Measurements from ENCODE around the gene CUEDC1. TPM values are rescaled to one million over a fixed set of nuclear protein-coding genes. Genes with fewer than 3 reads are reported as not detected.

CUEDC1 gene
- total RNA-seq, 2 experiments from 2014 or later: 0.29 to 0.40 TPM

DNA sequence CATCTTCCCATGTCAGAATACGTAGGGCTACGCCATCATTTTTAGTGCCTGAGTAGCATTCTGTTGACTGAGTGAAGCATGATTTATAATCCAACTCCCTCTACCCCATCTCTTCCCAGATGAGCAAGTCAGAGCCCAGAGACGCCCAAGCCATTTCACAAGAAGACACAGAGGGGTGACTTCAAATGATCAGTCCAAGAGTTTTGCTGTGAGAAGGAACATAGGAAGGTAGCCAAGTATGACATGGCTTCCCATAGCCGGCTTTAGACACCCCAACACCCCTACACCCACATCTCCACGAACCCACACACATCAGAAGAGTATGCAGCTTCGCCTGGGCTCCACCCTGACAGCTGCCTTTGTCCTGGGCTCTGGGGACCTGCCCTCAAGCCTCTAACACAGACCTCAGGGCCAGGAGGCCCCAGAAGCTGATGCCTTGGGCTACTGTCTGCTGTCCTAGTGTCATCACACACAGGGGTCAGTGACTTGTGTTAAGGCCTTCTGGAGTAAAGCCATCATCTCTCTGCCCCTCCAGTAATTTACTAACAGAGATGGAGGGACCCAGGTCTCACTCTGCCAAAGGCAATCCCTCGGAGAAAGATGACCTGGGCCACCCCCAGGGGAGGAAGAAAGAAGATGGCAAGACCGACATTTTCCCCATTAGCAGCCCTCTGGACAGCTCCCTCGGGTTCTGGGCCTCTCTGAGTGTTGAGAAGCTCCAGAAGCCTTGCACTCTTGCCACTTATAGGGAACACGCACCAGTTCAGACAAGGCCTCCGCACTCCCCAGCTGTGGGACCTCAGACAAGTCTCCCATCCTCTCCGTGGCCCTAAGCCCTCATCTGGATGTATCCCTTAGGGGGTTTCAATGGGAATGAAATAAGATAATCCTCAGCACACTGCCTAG lies 66.6 kb downstream of the CUEDC1 start:
- DNase-seq (no peak), ATAC-seq (no peak)
- Mint-ChIP-seq H3K27ac (no peak overlapping the region), H3K4me3 (no peak overlapping the region), H3K27me3 (peaks cover 2% of the 10 kb centered on the region), H3K4me1 (ENCODE audit: low read depth) (no peaks in the 10 kb centered on the region), H3K9me3 (no peaks in the 10 kb centered on the region), H3K36me3 (ENCODE audit: low read depth) (no peaks in the 10 kb centered on the region)
- ChIA-PET POLR2A (no interaction called here), CTCF (interaction anchor here (1.3 kb wide), 1 partner anchor 37 kb away, joined by 3 read pairs; no protein-coding TSS in a partner anchor)
- intact Hi-C loops (cut with micrococcal nuclease): no loop called here
- TF ChIP-seq, protein P1, sequence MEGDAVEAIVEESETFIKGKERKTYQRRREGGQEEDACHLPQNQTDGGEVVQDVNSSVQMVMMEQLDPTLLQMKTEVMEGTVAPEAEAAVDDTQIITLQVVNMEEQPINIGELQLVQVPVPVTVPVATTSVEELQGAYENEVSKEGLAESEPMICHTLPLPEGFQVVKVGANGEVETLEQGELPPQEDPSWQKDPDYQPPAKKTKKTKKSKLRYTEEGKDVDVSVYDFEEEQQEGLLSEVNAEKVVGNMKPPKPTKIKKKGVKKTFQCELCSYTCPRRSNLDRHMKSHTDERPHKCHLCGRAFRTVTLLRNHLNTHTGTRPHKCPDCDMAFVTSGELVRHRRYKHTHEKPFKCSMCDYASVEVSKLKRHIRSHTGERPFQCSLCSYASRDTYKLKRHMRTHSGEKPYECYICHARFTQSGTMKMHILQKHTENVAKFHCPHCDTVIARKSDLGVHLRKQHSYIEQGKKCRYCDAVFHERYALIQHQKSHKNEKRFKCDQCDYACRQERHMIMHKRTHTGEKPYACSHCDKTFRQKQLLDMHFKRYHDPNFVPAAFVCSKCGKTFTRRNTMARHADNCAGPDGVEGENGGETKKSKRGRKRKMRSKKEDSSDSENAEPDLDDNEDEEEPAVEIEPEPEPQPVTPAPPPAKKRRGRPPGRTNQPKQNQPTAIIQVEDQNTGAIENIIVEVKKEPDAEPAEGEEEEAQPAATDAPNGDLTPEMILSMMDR (IDR thresholded peaks at IDR 0.05): no peak

DNA sequence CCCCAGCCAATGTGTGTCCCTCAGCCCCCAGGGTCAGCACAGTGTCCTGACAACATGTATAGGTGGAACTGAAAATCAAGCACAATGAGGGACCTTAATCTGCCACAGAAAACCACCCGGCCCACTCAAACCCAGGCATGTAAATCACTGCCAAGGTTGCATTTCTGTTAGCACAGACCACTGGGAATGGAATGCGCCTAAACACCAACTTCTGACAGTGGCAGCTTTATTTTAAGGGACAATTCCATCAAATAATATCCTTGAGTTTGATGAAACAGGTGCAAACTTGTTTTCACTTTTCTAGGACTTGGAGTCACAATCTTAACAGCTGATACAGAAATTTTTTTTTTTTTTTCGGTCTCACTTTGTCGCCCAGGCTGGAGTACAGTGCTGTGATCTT lies 68.1 kb downstream of the CUEDC1 start:
- POLR2A ChIA-PET: interaction anchor here (0.6 kb wide), 1 partner anchor 970 kb away, joined by 3 read pairs; no protein-coding TSS in a partner anchor
- intact Hi-C loops (cut with micrococcal nuclease): no loop called here
- no peak for DNase-seq

DNA sequence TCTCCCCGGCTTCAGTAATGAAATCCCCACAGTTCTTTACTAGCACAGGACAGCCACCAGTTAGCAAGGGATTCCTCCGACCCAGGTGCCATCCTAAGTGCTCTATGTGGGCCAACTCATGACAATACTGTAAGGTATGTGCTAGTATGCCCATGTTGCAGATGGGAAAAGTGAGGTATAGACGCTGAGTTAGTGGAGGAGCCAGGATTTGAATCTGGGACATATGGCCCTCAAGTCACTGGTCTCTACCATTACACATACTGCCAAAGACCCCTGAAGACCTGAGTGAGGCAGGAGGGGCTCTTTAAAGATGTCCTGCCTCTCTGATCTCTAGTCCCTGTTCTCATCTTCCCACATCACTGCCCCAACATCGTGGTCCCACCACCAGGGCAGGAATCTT lies 69.2 kb downstream of the CUEDC1 start:
- Mint-ChIP-seq H3K36me3 (ENCODE audit: low read depth) (no peaks in the 10 kb centered on the region), H3K4me1 (ENCODE audit: low read depth) (no peaks in the 10 kb centered on the region), H3K27me3 (peaks cover under 1% of the 10 kb centered on the region), H3K4me3 (no peak overlapping the region), H3K27ac (no peak overlapping the region), H3K9me3 (no peaks in the 10 kb centered on the region)
- ChIA-PET POLR2A (no interaction called here), CTCF (interaction anchor here (0.7 to 1.8 kb wide), 2 partner anchors 28 to 109 kb away, joined by 3 to 4 read pairs; no protein-coding TSS in a partner anchor)
- TF ChIP-seq, protein P1 (IDR thresholded peaks at IDR 0.05): no peak
- intact Hi-C loops (cut with micrococcal nuclease): no loop called here
- DNase-seq (no peak), ATAC-seq (no peak)

More for the DNA sequence above, 68.1 kb downstream of the CUEDC1 start:
- H3K27ac Mint-ChIP-seq: no peak overlapping the region
- no peaks in the 10 kb centered on the region for H3K36me3 Mint-ChIP-seq (ENCODE audit: low read depth)
- H3K9me3 Mint-ChIP-seq: no peaks in the 10 kb centered on the region
- peaks cover 2% of the 10 kb centered on the region for H3K27me3 Mint-ChIP-seq
- no peak for ATAC-seq
- CTCF ChIA-PET: no interaction called here
- H3K4me3 Mint-ChIP-seq: no peak overlapping the region
- H3K4me1 Mint-ChIP-seq (ENCODE audit: low read depth): no peaks in the 10 kb centered on the region
- TF ChIP-seq, protein P1 (IDR thresholded peaks at IDR 0.05): no peak

DNA sequence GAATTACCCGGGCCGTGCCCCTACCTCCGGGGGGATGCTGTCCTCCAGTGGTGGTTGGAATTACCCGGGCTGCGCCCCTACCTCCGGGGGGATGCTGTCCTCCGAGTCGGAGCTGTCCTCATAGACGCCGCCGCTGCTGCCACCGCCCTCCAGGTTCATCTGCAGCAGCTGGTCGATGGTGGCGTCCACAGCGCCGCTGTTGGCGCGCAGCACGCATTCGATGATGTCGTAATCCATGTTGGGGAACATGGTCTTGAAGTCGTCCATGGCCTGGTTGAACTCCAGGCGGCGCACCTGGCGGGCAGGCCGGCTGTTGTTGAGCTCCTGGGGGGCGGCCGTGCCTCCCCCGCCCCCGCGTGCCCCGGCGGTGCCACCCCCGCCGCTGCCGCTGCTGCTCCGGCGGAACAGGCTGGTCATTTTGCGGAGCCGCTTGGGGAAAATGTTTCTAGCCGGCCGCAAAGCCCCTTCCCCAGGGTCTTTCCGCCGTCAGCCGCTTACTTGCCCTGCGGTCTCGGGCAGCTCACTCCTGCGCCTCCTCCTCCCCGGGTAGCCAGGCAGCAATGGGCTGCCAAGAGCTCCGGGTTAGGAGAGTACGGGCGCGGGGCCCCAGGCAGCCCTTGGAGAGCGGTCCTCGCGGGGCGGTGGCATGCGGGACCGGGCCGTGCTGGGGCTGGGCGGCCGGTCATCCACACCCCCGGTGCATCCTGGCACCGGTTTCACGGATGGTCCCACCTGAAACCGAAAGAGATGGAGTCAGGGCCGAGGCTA lies 69.9 kb downstream of the CUEDC1 start:
- intact Hi-C loops (cut with micrococcal nuclease): no loop called here
- TF ChIP-seq, protein P1 (IDR thresholded peaks at IDR 0.05): no peak
- ATAC-seq (no peak), DNase-seq (no peak)
- H3K27me3 Mint-ChIP-seq: no peaks in the 10 kb centered on the region
- H3K4me3 Mint-ChIP-seq: no peak overlapping the region
- H3K4me1 Mint-ChIP-seq (ENCODE audit: low read depth): peaks cover 2% of the 10 kb centered on the region
- ChIA-PET CTCF (interaction anchor here (0.7 to 1.8 kb wide), 2 partner anchors 28 to 109 kb away, joined by 3 to 4 read pairs; no protein-coding TSS in a partner anchor), POLR2A (no interaction called here)
- H3K27ac Mint-ChIP-seq: no peak overlapping the region
- H3K9me3 Mint-ChIP-seq: no peaks in the 10 kb centered on the region
- H3K36me3 Mint-ChIP-seq (ENCODE audit: low read depth): no peaks in the 10 kb centered on the region
